ENCODE results near the gene SLC30A1.
"Not testable (repeated sequence)": the region's sequence is repeated elsewhere in the genome, so short reads cannot be mapped to it uniquely, and the experiment has no call there.

SLC30A1 gene

DNA sequence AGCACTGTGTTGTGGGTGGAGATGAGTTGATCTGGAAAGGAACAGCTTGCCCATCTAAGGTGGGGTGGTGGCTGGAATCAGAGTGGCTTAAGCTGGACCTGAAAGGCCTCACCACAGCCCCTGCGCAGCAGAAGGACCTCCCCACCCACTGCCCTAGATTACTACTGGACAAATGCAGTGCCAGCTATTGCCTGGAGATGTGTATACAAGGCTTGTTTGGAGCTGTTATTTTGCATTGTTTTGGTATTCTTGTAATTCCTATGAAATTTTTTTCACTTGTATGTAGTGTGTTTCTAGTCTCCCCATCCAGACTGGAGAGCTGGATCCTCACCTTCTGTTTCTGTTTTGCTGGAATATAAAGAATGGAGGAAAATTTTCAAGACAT, 1.3 kb upstream of the SLC30A1 start:
- no peak for DNase-seq

DNA sequence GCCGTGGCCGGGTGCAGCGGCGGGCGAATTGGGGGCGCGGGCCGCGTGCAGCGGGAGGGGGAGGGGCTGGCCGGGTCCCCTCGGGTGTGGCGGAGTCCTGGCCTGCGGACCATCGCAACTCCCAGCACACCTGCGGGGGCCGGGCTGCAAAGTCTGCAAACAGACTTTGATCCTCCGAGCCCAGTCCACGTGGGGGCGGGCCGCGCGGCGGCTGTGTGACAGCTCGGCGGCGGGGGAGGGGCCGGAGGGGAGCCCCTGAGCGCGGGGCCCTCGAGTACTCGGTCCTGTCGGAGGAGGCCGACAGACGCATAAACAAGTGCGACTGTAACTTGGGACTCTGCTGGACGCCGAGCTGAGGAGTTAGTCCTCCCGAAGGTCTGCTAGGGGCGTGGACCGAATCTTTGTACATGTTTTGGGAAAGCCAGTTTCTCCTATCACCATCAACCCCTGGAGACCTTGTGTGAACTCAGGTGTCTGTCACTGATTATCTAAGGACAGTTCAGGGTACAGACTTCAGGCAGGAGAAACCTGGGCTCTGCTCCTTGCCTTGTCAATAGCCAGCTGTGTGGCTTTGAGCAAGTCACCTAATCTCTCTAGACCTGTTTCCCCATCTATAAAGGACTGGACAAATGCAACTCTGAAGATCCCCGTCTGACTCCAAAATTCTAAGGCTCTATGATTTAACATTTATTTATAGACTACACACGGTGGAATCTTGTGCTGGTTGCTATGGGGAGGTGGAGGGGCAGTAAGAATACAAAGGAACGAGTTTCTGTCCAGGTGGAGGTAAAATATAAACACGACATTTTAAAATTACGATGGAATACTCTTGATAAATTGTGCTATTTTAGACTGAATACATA, 710 bp upstream of the SLC30A1 start:
- peak; percentile 25 for DNase-seq

DNA sequence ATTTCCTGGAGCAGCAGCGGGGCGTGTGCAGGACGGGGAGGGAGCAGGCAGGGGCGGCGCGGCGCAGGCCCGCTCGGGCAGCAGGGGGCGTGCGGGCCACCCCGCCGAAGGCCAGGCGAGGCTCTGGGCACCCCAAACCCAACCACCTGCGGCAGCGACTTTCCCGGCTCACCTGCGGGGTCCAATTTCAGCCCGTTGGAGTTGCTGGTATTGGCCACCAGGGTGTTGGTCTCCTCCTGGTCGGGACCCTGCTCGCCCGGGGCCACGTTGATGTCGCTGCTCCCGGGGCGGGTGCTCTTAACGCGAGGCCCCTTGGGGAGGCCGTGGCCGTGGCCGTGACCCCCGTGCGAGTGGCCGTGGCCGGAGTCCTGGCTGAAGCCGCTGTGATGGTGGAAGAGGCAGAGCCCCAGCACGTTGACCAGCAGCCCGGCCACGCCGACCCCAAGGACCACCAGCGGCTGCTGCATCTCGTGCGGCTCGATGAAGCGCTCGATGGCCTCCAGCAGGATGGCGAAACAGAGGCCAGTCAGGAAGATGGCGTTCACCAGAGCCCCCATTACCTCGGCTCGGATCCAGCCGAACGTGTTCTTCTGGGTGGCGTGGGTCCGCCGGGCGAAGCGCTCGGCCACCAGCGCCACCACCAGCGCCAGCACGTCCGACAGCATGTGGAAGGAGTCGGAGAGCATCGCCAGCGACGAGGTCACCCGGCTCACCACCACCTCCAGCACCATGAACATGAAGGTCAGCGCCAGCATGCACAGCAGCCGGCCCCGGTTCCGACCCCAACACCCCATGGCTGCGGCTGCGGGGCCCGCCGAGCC, 932 bp downstream of the SLC30A1 start:
- DNase-seq: peak; percentile 64

DNA sequence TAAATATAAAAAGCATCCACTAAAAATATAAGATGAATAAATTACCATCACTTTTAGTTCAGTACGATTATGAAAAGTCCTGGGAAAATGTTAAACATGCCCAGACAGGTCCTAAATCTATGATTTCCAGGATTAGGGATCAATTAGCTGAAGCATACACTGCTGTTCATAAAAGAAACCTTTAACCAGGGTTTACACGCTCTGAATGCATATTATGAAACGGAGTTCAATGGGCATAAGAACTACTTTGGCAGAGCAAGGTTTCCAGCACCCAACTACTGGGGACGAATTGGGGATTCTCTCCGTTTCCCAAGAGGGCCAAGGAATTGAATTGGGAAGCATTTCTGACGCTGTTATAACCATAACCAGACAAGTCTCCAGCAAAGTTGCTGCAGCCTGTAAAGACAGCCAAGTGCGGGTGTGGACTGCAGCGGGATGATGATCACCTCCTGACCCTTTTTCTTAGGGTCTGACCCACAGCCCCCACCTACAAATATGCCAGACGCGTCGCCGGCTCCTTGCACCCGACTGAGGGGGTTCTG, 1.6 kb downstream of the SLC30A1 start:
- no peak for DNase-seq

DNA sequence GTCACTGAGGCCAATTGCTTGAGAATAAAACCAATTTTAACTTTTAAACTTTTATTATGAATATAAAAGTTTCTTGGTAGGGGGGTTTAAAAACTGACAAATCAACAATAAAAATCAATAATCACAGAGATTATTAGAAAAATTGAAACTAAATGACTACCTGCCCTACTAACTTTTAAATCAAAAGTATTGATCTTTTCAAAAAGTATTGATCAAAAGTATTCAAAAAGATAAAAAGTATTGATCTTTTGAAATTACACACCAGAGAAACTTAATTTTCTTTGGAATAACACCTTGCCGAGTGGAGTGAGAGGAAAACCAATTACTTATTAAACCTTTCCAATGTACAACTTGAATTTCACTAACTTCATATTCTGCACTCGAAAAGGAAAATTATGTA, 2.2 kb downstream of the SLC30A1 start:
- DNase-seq: no peak

DNA sequence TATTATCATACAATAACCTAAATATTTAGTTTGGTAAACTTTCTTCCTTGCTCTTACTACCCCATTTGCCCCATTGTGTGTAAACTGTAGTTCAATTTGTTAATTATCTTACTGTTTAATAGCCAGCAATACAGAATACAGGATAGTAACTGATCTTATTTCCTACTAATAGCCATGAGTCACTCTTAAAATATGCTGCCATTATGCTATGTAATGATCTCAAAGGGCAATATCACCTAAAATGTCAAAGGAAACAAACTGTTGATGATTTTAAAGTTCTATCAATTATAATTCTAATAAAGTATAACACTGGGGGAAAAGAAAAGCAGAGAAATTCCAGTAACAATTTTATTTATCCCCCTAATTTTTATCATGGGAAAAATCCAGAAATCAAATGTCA, 4.3 kb downstream of the SLC30A1 start:
- no peak for DNase-seq

DNA sequence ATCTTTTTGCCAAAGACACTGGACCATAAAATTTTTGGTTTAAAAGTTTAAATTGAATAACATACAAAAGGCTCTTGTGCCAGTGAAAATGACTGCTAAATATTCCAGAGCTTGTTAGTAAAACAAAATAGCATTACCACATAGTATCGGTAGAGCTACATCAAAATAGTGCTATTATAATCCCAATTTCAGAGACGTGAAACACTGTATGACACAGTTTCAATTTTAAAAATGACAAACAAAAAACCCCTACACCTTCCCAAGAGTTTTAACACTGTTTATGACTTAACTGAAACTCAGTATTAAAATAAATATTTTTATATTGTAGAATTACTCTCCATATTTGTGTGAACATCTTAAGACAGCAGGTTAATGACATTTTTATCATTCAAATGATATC, 7.0 kb downstream of the SLC30A1 start:
- DNase-seq: no peak

DNA sequence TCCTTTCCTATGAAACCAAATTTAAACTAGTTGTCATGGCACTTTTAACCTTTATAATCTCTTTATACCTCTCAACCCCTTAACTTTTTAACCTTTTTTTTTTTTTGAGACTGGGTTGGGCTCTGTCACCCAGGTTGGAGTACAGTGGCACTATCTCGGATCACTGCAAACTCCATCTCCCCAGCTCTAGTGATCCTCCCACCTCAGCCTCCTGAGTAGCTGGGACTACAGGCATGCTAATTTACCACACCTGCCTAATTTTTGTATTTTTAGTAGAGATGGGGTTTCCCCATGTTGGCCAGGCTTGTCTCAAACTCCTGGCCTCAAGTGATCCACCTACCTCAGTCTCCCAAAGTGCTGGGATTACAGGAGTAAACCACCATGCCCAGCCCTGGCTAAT, 8.6 kb downstream of the SLC30A1 start:
- not testable (repeated sequence) for DNase-seq

DNA sequence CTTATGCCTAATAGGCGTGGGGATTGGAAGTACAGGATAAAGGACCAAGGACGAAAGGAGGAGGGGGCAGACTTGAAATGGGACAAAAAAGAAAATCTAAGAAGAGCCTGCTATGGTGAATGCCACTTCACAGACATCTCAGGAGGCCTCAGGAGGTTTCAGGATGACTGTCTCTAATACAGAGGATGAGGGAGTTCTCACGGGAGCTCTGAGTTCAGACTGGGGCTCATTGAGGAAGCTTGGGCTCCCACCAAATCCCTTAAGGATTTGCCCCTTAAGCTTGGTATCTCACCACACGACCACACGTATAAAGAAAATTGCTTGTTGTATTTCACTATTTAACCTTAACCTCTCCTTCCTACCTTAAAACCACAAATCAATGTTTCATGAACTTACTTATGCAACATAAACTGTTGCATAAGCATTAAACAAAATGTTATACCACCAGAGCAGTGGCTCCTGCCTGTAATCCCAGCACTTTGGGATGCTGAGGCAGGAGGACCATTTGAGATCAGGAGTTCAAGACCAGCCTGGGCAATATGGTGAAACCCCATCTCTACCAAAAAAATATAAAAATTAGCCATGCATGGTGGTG, 12.4 kb downstream of the SLC30A1 start:
- no peak for DNase-seq

DNA sequence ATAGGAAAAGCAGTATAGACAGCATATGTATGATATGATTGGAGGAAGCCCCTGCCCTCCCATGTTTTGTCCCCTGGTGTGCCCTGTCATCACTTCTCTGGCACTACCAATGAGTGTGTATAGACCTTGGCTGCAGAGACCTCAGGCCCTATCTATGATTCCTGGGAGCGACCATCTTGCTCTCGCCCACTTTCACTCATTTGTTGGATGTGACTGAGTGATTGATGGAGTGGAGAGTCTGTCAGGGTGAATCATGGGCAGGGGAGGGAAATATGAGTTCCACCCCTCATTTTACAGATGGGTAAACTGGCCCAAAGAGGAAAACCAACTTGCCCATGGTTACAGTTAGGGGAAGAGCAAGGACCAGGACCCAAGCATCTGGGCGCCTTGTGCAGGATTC, 14.9 kb downstream of the SLC30A1 start:
- DNase-seq: no peak

DNA sequence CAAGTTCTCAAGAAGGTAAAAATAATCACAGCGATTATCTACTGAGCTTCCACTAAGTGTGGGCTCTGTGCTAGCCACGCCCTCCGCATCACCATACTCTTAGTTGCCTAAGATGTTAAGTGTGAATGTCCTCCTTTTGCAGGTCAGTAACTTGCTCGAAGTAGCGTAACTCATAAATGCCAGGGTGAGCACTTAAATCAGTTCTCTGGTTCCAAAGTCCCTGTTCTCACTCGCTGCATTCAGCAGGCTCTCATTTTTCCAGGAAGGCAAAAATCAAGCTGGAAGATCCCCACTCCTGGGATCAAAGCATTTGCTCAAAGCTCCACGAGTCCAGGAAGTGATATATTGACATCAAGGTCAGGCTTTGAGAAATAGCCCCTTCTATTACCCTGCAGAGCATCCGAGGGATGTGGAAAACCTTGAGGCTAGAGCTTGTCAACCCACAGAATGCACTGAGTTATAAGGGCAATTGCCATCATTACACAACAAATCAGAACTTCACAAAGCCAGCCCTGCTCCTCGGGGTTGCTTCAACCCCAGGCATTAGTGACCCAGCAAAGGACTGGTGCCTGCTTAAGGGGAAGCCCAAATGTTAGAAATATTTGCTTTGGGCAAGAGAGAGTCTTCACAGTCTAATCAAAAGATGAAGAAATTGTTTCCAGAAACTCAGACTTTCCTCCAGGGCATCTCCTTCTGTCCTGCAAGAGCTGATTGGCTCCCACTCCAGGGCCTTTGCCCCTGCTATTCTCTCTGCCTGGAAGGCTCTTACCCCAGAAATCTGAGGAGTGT, 19.5 kb downstream of the SLC30A1 start:
- no peak for DNase-seq

DNA sequence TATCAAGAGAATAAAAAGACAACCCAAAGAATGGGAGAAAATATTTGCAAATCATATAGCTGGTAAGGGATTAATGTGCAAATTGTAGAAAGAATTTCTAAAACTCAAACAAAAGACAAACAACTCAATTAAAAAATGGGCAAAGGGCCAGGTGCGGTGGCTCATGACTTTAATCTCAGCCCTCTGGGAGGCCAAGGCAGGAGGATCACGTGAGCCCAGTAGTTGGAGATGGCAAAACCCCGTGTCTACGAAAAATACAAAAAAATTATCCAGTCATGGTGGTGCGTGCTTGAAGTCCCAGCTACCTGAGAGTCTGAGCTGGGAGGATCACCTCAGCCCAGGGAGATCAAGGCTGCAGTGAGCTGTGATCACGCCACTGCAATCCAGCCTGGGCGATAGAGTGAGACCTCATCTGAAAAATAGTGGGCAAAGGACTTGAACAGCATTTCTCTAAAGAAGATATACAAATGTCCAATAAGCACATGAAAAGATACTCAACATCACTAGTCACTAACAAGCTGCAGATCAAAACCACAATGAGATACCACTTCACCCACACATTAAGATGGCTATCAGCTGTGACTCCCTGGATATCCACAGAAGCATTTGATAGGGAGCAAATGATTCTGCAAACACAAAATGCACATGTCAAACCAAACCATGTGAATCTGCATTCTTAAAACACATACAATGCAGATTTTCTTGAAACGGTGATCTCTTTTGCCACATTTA, 20.9 kb downstream of the SLC30A1 start:
- DNase-seq: no peak

DNA sequence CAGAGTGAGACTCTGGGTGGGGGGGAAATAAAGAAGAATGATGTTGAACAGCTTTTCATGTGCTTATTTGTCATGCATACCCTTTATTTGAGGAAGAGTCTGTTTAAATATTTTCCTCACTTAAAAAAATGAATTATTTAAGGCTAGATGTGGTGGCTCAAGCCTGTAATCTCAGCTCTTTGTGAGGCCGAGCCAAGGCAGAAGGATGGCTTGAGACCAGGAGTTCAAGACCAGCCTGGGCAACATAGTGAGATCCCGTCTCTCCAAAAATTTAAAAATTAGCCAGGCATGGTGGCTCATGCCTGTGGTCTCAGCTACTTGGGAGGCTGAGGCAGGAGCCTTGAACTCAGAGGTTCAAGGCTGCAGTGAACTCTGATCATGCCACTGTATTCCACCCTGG, 25.4 kb downstream of the SLC30A1 start:
- DNase-seq: no peak

DNA sequence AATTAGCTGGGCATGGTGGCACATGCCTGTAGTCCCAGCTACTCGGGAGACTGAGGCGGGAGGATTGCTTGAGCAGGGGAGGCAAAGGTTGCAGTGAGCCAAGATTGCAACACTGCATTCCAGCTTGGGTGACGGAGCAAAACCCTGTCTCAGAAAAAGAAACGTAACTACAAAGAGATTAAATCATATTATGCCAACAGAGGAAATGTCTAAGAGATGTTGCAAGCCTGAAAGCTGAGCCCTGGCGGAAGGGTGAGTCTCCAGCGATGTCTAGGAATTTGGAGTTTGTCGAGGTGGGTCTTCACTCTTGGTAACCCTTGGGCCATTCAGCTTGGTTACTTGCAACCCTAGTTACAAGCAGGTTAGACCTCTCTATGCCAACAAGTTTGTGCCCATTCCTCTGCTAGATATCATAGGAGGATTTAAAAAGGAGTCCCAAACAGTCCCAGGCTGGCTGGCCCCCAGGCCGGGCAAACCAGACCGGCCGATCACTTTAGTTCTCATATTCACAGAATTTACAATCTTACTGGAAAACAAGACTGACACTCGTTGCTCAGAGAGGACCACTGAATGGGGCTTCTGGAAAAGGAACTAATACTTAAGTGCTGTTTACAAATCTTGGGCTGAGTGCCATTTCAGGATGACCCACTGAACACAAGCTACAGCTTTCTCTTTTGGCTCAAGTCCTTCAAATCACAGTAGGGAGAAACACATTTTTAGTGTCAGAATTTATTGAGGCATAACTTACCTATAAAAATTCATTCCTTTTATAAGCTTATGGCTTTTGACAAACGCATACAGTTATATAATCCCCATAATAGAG, 27.1 kb downstream of the SLC30A1 start:
- DNase-seq: no peak

DNA sequence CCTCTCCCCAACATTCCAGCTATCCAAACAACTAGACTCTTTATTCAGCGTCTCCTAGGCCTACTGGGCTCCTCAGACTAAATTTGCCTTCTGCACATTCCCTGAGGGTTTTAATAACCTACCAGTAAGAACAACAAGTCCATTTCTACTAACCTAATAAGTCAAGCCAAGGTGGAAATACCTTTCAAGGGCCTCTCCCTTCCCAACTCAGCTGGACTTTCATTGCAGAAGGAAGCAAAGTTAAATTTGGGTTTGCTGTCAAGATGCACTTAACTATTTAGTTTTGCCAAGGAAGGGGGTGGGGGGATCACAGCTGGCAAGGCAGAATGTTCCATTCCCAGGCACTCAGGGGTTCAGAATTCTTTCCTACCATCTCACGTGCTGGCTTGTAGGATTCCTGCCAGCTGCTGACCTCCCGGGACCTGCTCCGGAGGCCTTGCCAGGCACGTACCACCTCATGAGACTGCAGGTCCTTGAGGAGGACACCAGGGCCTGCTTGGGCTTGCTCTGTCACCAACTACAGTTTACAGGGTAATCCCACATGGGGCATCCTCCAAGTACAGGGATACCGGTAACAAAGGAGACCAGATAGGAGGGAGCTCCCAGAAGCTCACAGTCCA, 29.8 kb downstream of the SLC30A1 start:
- no peak for DNase-seq

DNA sequence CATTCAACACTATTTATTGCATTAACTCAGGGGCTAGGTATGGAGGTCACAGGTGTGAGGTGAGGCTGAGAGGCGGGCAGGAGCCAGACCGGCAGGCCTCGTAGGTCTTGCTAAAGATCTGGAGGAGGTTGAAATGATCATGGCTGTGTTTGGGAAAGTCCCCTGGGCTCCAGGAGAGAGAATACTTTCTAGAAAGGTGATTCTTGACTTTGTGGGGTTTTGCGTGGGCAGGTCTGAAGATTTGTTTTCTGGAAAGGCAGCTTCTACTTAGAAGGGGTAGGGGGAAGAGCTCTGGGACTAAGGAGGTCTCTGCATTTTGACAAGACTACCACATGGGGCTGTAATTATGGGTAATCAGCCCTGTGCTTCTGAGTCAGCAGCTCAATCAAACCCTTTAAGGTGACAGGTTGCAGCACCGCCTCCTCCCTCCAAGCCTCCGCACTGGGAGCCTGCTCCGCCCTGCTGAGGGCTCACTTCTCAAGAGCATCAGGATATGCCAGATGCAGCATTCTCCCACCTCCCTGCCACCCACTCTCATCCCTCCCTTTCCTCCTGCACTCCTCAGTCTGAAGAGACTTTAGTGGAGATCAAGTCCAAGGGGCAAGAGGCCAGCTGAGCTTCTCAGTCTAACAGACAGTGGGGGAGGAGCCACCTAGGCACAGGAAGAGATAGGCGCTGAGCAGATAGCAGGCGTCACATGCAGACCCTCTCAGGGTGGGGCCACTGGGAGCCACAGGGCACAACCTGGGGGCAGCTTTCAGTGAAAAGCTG, 30.5 kb downstream of the SLC30A1 start:
- DNase-seq: peak; percentile 18

DNA sequence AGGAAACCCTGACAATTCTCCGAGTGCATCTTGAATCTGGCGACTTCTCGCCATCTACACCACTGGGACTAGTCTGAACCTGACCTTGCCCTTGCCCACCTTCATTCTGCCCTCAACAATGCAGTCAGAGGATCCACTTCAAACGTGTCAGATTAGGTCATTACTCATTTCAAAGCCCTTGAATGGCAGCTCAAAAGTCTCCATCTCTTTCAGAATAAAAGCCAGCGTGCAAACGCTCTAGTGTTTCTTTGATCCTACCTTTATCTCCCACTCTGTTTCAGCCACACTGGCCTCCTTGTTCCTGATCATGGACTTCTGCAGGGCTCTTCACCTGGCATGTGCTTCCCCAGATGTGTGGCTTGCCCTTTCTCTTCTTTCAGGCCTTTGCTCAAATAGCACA, 31.3 kb downstream of the SLC30A1 start:
- no peak for DNase-seq

DNA sequence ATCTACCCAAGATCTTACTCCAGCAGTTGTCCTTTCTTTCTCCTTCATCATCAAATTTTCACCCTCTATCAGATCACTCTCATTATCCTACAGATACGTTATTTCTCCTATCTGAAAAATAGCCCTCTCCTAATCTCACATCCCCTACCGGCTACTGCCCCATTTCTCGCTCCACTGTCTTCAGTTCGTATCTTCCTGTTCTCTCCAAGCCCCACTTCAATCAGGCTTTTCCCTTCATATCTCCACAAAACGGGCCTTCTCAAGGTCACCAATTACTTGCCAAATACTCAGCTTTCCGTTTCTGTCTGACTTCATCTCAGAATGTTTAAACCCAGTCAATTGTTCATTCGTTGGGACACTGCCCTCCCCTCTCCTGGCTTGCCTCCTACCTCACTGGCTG, 32.4 kb downstream of the SLC30A1 start:
- no peak for DNase-seq

DNA sequence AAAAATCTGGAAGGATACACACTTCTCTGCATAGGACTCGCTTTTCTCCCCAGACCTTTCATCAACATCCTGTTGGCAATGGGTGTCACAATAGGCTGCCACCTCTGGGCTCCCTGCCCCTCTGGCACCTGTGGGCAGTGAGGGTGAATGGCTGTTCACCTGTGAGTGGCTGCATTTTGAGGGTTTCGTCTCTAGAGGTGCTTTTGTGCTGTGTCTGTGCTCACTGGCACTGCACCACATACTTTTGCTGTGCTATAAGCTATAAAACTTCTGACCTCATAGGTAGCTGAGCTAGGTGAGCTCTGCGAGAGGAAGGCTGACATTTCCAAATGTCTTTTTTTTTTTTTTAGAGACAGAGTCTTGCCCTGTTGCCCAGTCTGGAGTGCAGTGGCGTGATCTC, 35.9 kb downstream of the SLC30A1 start:
- no peak for DNase-seq

Data from DMS 273 treated with DMSO at 0.1 percent for 48 hours (cell line).